RKO (cell line): ENCODE results near the gene DHX9.
"Not testable (repeated sequence)": the region's sequence is repeated elsewhere in the genome, so short reads cannot be mapped to it uniquely, and the experiment has no call there.

Experiments used
- DNase-seq: peaks from one replicate; pipeline ENCODE4 v3.0.0-alpha.2; 2016; ENCODE audit warnings: low spot score

DHX9 gene

DNA sequence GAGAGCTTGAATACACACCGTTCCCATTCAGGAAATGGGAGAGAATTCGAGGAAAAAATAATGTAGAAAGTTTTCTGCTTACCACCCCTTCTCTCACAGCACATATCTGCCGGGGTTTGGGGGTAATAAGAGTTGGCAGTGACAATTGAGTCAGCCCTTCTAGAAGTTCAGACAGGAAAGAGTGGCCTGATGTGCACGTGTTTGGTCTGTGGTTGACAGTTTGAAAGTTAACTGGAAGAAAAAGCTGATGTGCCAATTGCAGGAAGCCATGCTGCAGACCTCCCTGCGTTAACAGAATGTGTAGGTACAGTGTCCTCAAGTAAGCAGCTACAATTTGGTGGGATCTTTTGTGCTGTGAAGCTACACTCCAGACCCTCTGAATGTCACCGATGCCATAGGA is 50.9 kb downstream of the DHX9 start:
- no peak for DNase-seq

DNA sequence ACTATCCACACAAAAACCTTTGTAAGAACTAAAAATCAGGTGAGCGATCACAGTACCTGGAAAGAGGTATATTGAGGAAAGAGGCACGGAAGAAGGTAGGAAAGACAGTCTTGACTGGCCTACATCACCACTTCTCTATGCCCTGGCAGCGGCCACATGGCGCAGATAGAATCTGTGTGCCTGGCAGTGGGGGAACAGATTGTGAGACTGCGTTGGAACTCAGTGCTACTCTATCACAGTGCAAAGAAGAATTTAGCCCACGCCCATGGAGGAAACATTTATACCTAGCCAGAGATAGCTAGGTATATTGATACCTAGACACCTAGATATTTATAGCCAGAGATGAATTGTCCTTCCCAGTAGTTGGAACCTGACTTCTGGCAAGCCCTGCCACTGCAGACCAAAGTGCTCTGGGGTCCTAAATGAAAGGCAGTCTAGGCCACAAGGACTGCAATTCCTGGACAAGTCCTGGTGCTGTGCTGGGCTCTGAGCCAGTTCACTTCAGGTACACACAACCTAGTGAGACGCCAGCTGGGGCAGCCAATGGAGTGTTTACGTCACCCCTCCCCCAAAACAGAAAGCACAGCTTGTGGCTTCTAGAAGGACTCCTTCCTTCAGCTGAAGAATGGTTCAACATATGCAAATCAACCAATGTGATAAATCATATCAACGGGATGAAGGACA is 51.9 kb downstream of the DHX9 start:
- no peak for DNase-seq

DNA sequence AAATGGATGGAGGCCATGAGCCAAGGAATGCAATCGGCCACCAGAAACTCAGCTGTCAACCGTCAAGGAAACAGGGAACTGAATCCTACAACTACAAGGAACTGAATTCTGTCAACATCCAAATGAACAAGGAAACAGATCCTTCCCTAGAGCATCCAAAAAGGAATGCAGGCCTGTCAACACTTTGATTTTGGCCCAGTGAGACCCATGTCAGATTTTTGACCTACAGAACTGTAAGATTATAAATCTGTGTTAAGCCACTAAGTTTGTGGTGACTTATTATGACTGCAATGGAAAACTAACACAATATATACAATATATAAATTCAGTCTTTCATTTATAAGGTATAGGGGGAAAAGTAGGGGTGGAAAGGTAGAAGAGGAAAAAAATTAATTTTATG is 58.5 kb downstream of the DHX9 start:
- DNase-seq = no peak

DNA sequence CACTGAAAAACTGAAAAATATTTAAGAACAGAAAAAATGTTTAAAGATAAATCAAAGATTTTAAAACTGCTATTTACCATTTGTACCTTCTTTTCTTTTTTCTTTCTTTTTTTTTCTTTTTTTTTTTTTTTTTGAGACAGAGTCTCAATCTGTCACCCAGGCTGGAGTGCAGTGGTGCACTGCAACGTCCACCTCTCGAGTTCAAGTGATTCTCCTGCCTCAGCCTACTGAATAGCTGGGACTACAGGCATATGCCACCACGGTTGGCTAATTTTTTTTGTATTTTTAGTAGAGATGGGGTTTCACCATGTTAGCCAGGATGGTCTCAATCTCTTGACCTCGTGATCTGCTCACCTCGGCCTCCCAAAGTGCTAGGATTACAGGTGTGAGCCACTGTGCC is 62.8 kb downstream of the DHX9 start:
- DNase-seq = not testable (repeated sequence)

DNA sequence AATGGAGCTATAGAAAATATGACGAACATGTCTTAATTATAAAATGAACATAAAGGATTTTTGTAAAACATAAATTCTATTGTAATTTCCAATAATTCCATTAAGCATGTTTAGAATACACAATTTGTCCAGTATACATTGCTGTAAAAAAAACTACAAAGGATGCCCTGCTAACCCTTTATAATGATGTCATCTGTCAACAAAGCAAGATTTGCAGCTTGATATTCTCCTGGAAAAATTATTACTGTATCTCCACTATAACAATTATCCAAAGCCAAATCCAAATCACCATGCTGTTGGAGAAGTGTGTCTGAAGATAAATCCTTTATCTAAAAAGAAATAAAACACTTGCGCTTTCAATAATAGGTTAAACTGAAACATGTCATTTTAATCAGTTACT is 66.2 kb downstream of the DHX9 start:
- no peak for DNase-seq

DNA sequence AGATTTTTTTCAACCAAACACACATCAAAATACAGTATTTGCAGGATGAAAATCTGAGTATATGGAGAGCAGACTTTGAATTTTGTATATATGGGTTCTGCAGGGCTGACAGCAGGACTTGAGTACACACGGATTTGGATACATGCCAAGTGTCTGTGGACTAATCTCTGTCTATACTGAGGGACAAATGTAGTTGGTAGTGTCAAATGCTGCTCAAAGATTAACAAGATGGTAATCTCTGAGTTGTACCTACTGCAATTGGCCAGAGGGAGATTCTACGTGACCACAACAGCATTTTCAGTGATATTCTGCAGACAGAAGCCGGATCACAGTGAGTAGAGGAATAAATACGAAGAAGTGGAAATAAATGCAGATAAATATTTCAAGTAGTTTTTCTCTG is 70.4 kb downstream of the DHX9 start:
- DNase-seq = no peak

DNA sequence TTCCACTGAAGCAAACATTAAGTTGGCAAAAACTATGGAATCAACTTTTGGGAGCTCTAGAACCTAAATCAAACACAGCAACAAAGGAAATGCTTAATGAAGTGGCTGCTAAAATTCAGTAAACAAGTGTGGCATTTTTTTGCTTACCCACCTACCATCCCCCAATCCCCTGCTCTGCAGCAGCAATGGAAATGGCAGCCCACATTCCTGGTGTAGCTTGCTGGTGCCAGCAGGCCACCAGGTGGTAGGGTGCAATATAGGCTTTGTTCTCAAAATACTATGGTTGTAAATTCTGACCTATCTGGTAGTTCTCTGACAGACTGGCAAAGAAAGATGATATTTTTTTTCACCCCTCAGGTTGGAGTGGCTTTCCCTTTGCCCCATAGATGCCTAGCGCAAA is 71.0 kb downstream of the DHX9 start:
- DNase-seq = no peak

DNA sequence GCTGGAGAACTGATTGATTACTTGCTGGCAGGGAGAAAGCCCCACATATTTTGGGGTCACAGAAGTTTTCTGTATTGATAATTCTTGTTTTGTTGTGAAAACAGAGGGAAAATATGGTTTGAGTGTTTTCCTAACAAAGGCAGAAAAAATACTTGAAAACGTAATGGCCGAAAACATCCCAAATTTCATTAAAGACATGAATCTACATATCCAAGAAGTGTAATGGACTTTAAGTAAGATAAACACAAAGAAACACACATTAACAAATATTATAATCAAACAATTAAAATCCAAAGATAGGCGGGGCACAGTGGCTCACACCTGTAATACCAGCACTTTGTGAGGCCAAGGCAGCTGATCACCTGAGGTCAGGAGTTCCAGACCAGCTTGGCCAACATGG is 74.3 kb downstream of the DHX9 start:
- no peak for DNase-seq

DNA sequence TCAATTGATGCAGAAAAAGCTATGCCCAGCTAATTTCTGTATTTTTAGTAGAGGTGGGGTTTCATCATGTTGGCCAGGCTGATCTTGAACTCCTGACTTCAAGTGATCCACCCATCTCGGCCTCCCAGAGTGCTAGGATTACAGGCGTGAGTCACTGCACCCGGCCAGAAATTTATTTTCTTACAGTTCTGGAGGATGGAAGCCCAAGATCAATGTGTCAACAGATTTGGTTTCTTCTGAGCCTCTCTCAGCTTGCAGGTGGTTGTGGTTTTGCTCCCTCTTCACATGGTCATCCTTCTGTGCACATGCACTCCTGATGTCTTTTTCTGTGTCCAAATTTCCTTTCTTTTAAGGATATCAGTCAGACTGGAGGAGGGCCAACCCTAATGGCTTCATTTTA is 78.2 kb downstream of the DHX9 start:
- DNase-seq = no peak

DNA sequence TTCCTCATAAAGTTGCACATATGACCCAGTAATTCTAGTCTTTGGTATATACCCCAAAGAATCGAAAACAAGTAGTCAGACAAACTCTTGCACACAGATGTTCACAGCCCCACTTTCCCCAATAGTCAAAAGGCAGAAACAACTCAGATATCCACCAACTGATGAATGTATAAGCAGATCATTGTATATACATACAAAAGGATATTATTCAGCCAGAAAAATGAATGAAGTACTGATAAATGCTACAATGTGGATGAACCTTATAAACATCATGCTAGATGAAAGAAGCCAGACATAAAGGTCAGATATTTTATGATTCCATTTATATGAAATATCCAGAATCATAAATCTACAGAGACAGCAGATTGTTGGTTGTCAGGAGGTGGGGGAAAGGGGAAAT is 86.5 kb downstream of the DHX9 start:
- DNase-seq = no peak

DNA sequence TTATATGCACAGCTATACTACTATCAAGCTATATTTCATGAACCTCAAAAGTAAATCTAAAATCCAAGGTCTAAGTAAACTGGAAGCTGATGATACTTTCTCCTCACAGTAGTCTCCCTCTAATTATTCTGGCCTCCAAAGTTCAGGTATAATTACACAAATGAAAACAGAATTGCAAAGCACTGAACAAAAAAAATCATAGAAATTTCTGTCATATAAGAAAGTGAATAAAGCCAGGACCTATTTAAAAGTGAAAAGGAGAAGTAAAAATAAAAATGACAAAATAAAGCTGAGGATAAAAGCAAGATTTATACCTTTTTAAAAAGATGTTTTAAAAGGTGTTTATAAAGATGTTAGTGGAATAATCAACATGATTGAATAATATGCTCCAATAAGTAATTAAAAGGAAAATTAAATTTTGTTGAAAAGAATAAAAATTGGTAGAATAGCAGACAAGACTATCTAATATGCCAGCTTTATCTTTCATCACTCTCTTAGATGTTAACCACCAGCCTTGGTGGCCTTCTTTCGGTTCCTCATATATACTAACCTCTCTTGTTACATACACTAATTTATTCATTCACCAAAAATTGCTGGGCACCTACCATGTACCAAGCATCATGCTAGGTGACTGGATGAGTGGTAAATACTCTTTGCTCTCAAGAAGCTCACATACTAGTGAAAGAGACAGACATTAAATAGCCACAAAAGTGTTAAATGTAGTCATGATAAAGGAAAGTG is 88.7 kb downstream of the DHX9 start:
- no peak for DNase-seq

DNA sequence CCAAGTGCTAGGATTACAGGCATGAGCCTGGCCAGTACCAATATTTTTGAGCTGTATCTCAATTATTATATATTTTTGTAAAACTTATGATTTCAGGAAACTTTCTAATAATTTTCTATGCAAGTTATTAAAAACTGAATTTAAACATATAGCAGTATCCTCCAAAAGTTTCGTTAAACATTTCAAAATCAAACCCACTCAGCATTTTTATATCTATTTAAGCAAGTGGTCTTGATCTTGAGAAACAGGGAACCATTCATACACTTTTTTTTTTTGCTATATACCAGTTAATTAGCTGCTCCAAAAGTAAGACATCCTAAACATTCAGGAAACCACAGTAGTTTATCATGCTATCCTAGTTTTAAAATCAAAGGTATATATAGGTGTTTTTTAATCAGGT is 91.8 kb downstream of the DHX9 start:
- DNase-seq = no peak

DNA sequence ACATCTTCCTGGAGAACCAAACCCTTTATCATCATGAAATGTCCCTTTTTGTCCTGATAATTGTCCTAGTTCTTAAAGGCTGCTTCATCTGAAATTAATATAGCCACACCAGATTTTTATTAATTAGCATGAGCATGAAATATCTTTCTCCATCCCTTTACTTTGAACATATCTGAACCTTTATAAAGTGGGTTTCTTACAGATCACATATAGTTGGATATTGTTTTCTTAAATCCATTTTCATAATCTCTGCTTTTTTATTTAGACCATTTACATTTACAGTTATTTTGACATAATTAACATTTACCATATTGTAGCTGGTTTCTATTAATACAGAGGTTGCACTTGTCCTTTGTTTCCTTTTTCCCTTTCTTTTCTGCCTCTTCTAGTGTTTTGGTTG is 96.6 kb downstream of the DHX9 start:
- DNase-seq = no peak
